Measurements from ENCODE around the gene GATA2. TPM values are rescaled to one million over a fixed set of nuclear protein-coding genes. Genes with fewer than 3 reads are reported as not detected.

Gene GATA2
- total RNA-seq, 6 donors from 2014 or later = 17.8 to 97.0 (median 63.0) TPM

DNA sequence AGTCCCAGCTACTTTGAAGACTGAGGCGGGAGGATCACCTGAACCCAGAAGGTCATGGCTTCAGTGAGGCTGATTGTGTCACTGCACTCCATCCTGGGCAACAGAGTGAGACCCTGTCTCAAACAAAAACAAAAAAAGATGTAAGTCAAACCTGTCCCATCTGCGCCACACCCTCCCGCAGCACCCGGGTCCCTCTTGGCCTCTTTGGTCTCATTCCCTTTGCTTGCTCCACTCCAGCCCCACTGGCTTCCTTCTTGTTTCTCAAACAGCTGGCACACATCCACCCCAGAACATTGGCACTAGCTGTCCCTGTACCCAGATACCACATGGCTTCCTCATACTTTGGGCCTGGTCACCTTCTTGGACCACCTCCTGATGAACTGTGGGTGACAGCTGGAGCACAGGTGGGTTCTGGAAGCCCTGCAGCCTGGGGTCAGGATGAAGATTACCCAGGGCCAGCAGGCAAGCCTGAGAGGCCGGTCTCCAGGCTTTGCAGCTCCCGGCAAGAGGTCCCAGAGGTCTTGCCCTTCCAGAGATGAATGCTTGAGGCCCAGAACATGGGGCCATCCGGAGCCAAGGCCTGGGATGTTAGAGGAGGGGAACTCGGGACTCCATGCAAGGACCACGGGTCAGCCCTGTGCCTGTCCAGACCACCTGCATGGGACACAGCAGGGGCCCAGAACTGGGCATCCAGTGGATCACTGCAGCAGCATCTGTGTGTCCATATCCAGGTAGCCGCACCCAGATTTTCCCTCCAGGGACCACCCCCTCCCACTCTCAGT is 10.9 kb upstream of the GATA2 start:
- Histone ChIP-seq H3K36me3 (no peaks in the 10 kb centered on the region), H3K9me3 (no peaks in the 10 kb centered on the region), H3K4me3 (no peak overlapping the region), H3K4me1 (no peaks in the 10 kb centered on the region), H3K27me3 (peaks cover 0 to 5% (median 2%) of the 10 kb centered on the region in 4 donors), H3K27ac (no peak overlapping the region)
- TF ChIP-seq POLR2A (IDR thresholded peaks at IDR 0.05) = no peak
- no peak for TF ChIP-seq EP300 (IDR thresholded peaks at IDR 0.05)
- 85 to 91% methylated on average over 4 to 10 of the region's 10 CpGs for WGBS, 2 donors
- ATAC-seq (ENCODE audit: low FRiP score in 2 of 2) = no peak
- DNase-seq = no peak

GRCh38 chr3:128503164-128503651 is 10.2 kb upstream of the GATA2 start:
- H3K36me3 ChIP-seq = no peaks in the 10 kb centered on the region
- no peak overlapping the region for H3K27ac ChIP-seq
- H3K27me3 ChIP-seq = peaks cover 0 to 10% (median 5%) of the 10 kb centered on the region in 4 donors
- TF ChIP-seq EP300 (IDR thresholded peaks at IDR 0.05) = no peak
- no peak for TF ChIP-seq POLR2AphosphoS5 (IDR thresholded peaks at IDR 0.05)
- no peak for TF ChIP-seq POLR2A (IDR thresholded peaks at IDR 0.05)
- no peak for TF ChIP-seq CTCF (IDR thresholded peaks at IDR 0.05)
- H3K4me1 ChIP-seq = peaks cover 0 to 1% (median under 1%) of the 10 kb centered on the region in 4 donors
- DNase-seq (no peak), ATAC-seq (ENCODE audit: low FRiP score in 2 of 2) (no peak)
- no peaks in the 10 kb centered on the region for H3K9me3 ChIP-seq
- H3K4me3 ChIP-seq = no peak overlapping the region
- WGBS, 2 donors = 84 to 88% methylated on average over 9 to 12 of the region's 12 CpGs

- no peaks in the 10 kb centered on the region for H3K9me3 ChIP-seq
- DNase-seq = no peak
- H3K36me3 ChIP-seq = no peaks in the 10 kb centered on the region
- peaks cover 0 to 10% (median 5%) of the 10 kb centered on the region in 4 donors for H3K27me3 ChIP-seq
- no peak for ATAC-seq (ENCODE audit: low FRiP score in 2 of 2)
- no peak overlapping the region for H3K4me3 ChIP-seq
- TF ChIP-seq POLR2AphosphoS5 (IDR thresholded peaks at IDR 0.05) (no peak), EP300 (IDR thresholded peaks at IDR 0.05) (no peak), CTCF (IDR thresholded peaks at IDR 0.05) (no peak)
- H3K4me1 ChIP-seq = peaks cover 4 to 6% (median 5%) of the 10 kb centered on the region in 4 donors
- WGBS, 2 donors = 87 to 94% methylated on average over 5 of the region's 5 CpGs
- H3K27ac ChIP-seq = no peak overlapping the region
These were observed 9.7 kb upstream of the GATA2 start for GRCh38 chr3:128502712-128503111.

DNA sequence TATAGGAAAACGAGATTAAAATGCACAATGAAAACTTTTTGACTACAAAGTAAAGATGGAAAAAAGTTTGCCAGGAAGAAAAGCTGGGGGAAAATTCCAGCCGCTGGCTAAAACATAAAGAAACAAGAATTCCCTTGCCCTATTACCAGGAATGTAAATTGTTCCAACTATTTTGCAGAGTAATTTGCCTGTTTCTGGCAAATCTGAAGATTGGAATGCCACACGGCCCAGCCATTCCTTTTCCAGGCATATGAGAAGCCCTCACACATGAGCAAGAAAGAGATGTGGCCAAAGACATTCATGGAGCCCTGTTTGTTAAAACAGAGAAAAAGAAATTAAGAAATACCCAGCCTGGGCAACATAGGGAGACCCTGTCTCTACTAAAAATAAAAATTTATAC is 8.4 kb upstream of the GATA2 start:
- Histone ChIP-seq H3K4me1 (peaks cover 14 to 19% (median 14%) of the 10 kb centered on the region in 4 donors), H3K9me3 (no peaks in the 10 kb centered on the region), H3K27me3 (peaks cover 0 to 19% (median 8%) of the 10 kb centered on the region in 4 donors), H3K4me3 (no peak overlapping the region), H3K36me3 (no peaks in the 10 kb centered on the region), H3K27ac (no peak overlapping the region)
- DNase-seq (no peak), ATAC-seq (ENCODE audit: low FRiP score in 2 of 2) (no peak)
- 68 to 70% methylated on average over 3 of the region's 3 CpGs for WGBS, 2 donors
- TF ChIP-seq POLR2A (IDR thresholded peaks at IDR 0.05) (no peak), EP300 (IDR thresholded peaks at IDR 0.05) (no peak), POLR2AphosphoS5 (IDR thresholded peaks at IDR 0.05) (no peak), CTCF (IDR thresholded peaks at IDR 0.05) (no peak)

DNA sequence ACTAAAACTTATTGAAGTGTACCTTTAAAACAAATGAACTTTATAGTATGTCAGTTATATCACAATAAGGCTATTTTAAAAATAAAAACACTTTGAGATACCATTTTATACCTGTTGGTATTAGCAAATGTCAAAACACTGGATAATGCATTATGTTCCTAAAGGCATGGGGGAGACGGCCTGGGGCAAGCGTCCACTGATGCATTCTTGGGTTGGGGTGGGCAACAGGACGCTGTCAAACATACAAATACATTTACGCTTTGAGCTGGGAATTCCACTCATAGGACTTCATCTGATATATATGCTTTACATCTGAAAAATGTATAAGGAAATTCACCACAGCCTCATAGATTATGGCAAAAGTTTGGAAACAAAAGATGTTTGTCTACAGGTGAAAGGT is 7.6 kb upstream of the GATA2 start:
- Histone ChIP-seq H3K4me3 (no peak overlapping the region), H3K4me1 (peaks cover 14 to 28% (median 14%) of the 10 kb centered on the region in 4 donors), H3K27me3 (peaks cover 0 to 24% (median 8%) of the 10 kb centered on the region in 4 donors), H3K36me3 (no peaks in the 10 kb centered on the region), H3K27ac (no peak overlapping the region), H3K9me3 (no peaks in the 10 kb centered on the region)
- TF ChIP-seq POLR2A (IDR thresholded peaks at IDR 0.05) (no peak), EP300 (IDR thresholded peaks at IDR 0.05) (no peak), POLR2AphosphoS5 (IDR thresholded peaks at IDR 0.05) (no peak), CTCF (IDR thresholded peaks at IDR 0.05) (no peak)
- DNase-seq (no peak), ATAC-seq (ENCODE audit: low FRiP score in 2 of 2) (no peak)
- 84 to 86% methylated on average over 4 of the region's 4 CpGs for WGBS, 2 donors
